Fibroblast of pulmonary artery (primary cell): ENCODE data around the gene EXOC6B.

ENCODE experiments used
- DNase-seq: peaks from one replicate; pipeline ENCODE4 v3.0.0-alpha.2; 2010; ENCODE audit warnings: low read depth
- H3K4me3 ChIP-seq: replicated peaks from 2 replicates; pipeline ENCODE4 v1.5.1; 2011; ENCODE audit warnings: low read depth, mild to moderate bottlenecking, control low read depth, low read length, moderate library complexity
- TF ChIP-seq, protein P1 (sequence below): IDR thresholded peaks from 2 replicates; pipeline ENCODE4 v1.5.1; 2011; ENCODE audit warnings: mild to moderate bottlenecking, control low read depth, low read length, inconsistent platforms; ENCODE audit errors: missing control alignments

EXOC6B gene

DNA sequence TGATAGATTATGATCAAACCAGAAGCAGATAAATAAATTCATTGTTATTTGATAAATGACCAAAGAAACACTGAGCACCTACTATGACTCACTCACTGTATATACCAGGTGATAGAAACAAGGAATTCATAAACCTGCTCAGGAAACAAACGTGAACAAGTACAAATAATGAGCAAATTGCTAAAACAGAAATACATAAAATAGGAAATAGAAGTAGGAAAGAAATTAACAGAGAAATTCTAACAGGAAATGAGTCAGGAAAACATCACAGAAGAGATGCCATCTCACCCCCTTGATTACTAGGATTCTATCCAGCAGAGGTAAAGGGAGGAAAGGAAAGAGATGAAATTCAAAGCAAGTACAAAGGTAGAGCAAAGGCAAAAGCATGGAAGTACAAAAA, 31.3 kb downstream of the EXOC6B start:
- TF ChIP-seq, protein P1, sequence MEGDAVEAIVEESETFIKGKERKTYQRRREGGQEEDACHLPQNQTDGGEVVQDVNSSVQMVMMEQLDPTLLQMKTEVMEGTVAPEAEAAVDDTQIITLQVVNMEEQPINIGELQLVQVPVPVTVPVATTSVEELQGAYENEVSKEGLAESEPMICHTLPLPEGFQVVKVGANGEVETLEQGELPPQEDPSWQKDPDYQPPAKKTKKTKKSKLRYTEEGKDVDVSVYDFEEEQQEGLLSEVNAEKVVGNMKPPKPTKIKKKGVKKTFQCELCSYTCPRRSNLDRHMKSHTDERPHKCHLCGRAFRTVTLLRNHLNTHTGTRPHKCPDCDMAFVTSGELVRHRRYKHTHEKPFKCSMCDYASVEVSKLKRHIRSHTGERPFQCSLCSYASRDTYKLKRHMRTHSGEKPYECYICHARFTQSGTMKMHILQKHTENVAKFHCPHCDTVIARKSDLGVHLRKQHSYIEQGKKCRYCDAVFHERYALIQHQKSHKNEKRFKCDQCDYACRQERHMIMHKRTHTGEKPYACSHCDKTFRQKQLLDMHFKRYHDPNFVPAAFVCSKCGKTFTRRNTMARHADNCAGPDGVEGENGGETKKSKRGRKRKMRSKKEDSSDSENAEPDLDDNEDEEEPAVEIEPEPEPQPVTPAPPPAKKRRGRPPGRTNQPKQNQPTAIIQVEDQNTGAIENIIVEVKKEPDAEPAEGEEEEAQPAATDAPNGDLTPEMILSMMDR: no peak
- no peak overlapping the region for H3K4me3 ChIP-seq
- DNase-seq: no peak

GRCh38 chr2:72793798-72794440, 31.9 kb downstream of the EXOC6B start:
- TF ChIP-seq, protein P1: no peak
- H3K4me3 ChIP-seq: no peak overlapping the region
- peak; percentile 48 for DNase-seq

DNA sequence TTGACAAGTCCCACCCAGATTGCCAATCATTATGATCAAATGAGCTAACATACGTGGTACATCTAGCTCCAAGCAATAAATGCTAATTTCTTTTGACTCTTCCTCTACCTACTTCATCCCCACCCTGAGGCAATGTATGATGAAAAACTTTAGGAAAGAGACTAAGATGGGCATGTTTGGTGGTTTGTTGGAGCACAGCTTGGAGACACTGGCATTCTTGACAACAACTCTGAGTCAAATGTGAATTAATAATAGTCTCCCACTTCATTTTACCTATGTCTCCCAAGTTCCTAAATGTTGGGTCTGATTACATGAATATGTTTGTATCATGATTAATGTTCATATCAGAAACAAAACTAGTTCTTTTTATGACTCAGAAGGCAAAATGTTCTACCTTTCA, 36.6 kb downstream of the EXOC6B start:
- TF ChIP-seq, protein P1: no peak
- no peak for DNase-seq
- H3K4me3 ChIP-seq: no peak overlapping the region

DNA sequence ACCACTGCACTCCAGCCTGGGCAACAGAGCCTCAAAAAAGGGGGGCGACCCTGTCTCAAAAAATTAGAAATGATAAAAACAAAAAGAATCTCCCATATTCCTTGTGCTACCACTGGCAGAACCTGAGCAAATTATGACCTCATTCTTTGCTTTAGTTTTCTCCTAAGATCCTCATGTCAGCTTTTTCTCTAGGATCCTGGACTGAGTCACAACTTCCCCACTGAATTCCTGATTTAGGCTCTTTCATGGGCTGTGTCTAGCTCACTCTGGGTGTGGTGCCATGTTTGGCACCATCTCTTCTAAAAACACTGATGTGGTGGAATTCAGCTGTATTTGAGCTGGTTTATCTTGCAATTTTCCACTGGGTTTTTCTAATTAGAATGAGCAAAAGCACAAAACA, 37.1 kb downstream of the EXOC6B start:
- TF ChIP-seq, protein P1: no peak
- no peak overlapping the region for H3K4me3 ChIP-seq
- DNase-seq: peak; percentile 65

GRCh38 chr2:72785517-72785916, 40.3 kb downstream of the EXOC6B start:
- no peak overlapping the region for H3K4me3 ChIP-seq
- TF ChIP-seq, protein P1: no peak
- no peak for DNase-seq

DNA sequence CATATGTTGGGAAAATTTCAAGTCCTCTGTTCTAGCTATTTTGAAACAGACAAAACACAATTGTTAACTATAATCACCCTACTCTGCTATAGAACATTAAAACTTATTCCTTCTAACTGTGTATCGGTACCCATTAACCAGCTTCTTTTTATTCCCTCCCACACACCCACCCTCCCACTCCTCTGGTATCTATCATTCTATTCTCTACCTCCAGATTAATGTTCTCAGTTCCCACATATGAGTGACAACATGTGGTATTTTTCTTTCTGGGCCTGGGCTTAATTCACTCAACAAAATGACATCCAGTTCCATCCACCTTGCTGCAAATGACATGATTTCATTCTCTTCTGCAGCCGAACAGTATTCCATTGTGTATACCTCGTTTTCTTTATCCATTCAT, 43.3 kb downstream of the EXOC6B start:
- TF ChIP-seq, protein P1: no peak
- no peak for DNase-seq

GRCh38 chr2:72781480-72781879, 44.4 kb downstream of the EXOC6B start:
- DNase-seq: peak; percentile 39
- TF ChIP-seq, protein P1: no peak

More for the DNA sequence above, 43.3 kb downstream of the EXOC6B start:
- no peak overlapping the region for H3K4me3 ChIP-seq

More at GRCh38 chr2:72781480-72781879, 44.4 kb downstream of the EXOC6B start:
- no peak overlapping the region for H3K4me3 ChIP-seq
